Measurements from ENCODE around the gene PIP5KL1. TPM values are rescaled to one million over a fixed set of nuclear protein-coding genes. Genes with fewer than 3 reads are reported as not detected.
A peak's percentile ranks its signal among the peaks of the same experiment; 100 is the strongest.

The PIP5KL1 gene
- total and polyA plus RNA-seq, 2 of the 4 experiments (the other 2 are of a cell fraction): 0.36 to 3.6 TPM

DNA sequence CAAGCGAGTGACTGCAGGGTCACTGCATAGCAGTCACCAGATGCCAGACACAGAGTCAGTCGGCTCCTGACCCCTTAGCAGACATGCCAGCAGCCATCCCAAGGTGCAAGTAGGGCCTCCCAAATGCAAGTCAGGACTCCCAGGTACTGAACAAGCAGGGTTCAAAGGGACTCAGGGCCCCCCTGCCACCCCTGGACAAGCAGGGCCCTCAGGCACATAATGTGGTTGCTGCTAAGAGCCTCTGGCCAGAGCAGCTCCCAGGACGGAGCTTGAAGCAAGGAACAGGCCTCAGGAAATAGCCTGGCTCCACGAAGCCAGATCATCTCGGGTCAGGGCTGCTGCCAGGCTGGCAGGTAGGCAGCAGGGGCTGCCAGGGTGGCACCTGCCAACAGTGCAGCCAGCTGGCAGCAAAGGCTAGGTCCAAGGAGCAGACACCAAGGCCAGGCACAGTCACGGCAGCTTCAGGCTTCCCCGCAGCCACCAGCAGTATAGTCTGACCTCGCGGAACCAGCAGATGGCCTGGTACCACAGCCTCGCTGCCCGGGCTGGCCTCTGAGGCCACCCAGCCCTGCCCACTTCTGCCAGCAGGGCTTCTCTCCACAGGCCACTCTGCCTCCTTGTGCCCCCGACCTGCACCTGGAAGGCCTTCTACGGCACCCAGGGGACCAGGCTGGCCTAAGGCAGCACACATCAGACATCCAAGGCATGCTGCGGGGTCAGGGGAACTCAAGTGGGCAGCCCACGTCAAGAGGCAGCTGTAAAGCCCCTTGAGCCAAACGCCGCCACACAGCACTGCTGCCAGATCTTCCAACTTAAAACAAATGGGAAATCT, 42.8 kb upstream of the PIP5KL1 start (continued):
- TF ChIP-seq CHD1 (IDR thresholded peaks at IDR 0.05; ENCODE audit: low read depth, low read length): no peak

DNA sequence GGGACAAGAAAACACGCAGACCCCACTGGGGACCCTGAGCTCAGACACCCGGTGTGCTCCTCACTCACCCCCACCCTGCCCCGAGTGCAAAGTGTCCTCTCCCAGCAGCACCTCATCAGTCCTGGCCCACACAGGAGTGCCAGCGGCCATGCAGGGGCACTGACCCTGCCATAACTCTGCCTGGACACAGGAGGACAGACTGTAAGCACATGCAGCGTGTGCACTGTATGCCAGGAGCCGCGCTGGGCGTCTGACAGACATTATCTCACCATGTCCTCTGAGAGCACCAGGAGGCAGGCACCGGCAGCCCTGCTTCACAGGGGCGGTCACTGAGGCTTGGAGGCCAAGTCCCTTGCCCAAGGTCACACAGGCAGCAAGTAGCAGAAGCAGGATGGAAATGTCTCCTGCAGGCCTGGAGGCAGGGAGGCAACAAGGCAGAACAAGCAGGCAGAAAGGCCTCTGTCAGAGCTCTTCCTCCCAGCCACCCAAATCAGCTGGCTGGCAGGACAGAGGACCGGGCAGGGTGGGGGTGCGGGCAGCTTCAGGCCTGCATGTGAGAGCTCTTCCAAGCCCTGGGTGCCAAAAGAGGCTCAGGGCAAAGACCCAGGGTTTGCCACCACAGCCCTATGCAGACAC, 41.8 kb upstream of the PIP5KL1 start:
- Histone ChIP-seq H3K56ac (ENCODE audit: extremely low read depth, insufficient read depth, low read length) (no peak overlapping the region), H2AFZ (replicated peaks; ENCODE audit: low read length, poor library complexity) (no peak overlapping the region), H4K5ac (ENCODE audit: low read depth, low read length) (no peak overlapping the region), H4K8ac (ENCODE audit: low read depth in 2 of 2, low read length in 2 of 2) (no peak overlapping the region), H3K9ac (ENCODE audit: low read depth, low read length) (no peak overlapping the region), H2BK120ac (ENCODE audit: low read depth, low read length) (no peak overlapping the region), H4K91ac (ENCODE audit: insufficient read depth, low read depth, low read length) (no peak overlapping the region), H3K4me1 (ENCODE audit: control insufficient read depth, insufficient read depth, low read length) (peaks cover 52% of the 10 kb centered on the region), H3K14ac (replicated peaks; ENCODE audit: low read depth, low read length) (no peak overlapping the region), H3K9me1 (ENCODE audit: insufficient read depth, low read length) (peaks cover 26% of the 10 kb centered on the region), H3K4ac (ENCODE audit: low read depth, low read length) (no peak overlapping the region; the same call in 1 of the 2 replicates), H2AK9ac (replicated peaks; ENCODE audit: low read depth, low read length, poor library complexity) (no peak overlapping the region), H3K27me3 (ENCODE audit: control insufficient read depth, insufficient read depth, low read length) (no peaks in the 10 kb centered on the region), H3K36me3 (ENCODE audit: control insufficient read depth, insufficient read depth, low read length) (no peaks in the 10 kb centered on the region), H2BK20ac (ENCODE audit: low read depth, low read length) (no peak overlapping the region), H3K4me3 (ENCODE audit: insufficient read depth, low read depth, low read length) (no peak overlapping the region), H2AK5ac (ENCODE audit: low read depth, low read length) (peak overlapping the region; percentile 30; the same call in 1 of the 2 replicates), H2BK15ac (ENCODE audit: low read depth, low read length) (no peak overlapping the region), H3K27ac (ENCODE audit: insufficient read depth, low read length) (no peak overlapping the region), H2BK5ac (ENCODE audit: low read depth, low read length, poor library complexity, severe bottlenecking) (no peak overlapping the region), H3K79me1 (ENCODE audit: low read depth in 1 of 2, low read length in 2 of 2) (peaks cover 35 to 91% of the 10 kb centered on the region in 2 experiments), H3K4me2 (ENCODE audit: low read depth, low read length) (no peak overlapping the region; the same call in 1 of the 2 replicates), H3K9me3 (ENCODE audit: control insufficient read depth, insufficient read depth, low read length) (no peaks in the 10 kb centered on the region), H3K23ac (ENCODE audit: low read depth, low read length) (0 out of 2 replicates have a peak overlapping the region, but pooled peaks have one; percentile 31), H4K20me1 (ENCODE audit: insufficient read depth, low read length) (peaks cover 68% of the 10 kb centered on the region), H3K18ac (ENCODE audit: low read depth, low read length) (no peak overlapping the region)
- ChIA-PET CTCF (no interaction called here), POLR2A (ENCODE audit: unreplicated experiment) (no interaction called here)
- no TSS peak for BruUV-seq (replicated peaks)
- in situ Hi-C loops (cut with MboI; ENCODE audit: low sequenced_read_pairs): no loop called here
- ATAC-seq (ENCODE audit: low read depth) (no peak), DNase-seq (no peak)
- intact Hi-C loops (cut with micrococcal nuclease): no loop called here
- dilution Hi-C loops (cut with HindIII; ENCODE audit: low sequenced_read_pairs, unreplicated experiment): no loop called here
- WGBS, 2 experiments (ENCODE audit: extremely low coverage in 2 of 2, insufficient read length in 1 of 2): 69% methylated on average over 7 of the region's 12 CpGs; no CpG with 5 or more reads in 1 of the 2 experiments
- TF ChIP-seq MAFK (IDR thresholded peaks at IDR 0.05; ENCODE audit: low read depth, low read length) (no peak), MAZ (IDR thresholded peaks at IDR 0.05; ENCODE audit: borderline replicate concordance, low read depth, low read length) (no peak), POLR2A (IDR thresholded peaks at IDR 0.05; ENCODE audit: low read depth, low read length) (no peak), FOS (IDR thresholded peaks at IDR 0.05; ENCODE audit: low read depth, low read length) (no peak), RAD21 (IDR thresholded peaks at IDR 0.05; ENCODE audit: low read length) (no peak), CEBPB (IDR thresholded peaks at IDR 0.05; ENCODE audit: low read depth, low read length) (no peak), CHD1 (IDR thresholded peaks at IDR 0.05; ENCODE audit: low read depth, low read length) (no peak), RFX5 (IDR thresholded peaks at IDR 0.05; ENCODE audit: low read depth, low read length) (no peak), MXI1 (IDR thresholded peaks at IDR 0.05; ENCODE audit: borderline replicate concordance, low read depth, low read length) (no peak), RCOR1 (IDR thresholded peaks at IDR 0.05; ENCODE audit: insufficient replicate concordance, low read length) (no peak), BHLHE40 (IDR thresholded peaks at IDR 0.05; ENCODE audit: low read depth, low read length) (no peak)
- TF ChIP-seq, protein P1, sequence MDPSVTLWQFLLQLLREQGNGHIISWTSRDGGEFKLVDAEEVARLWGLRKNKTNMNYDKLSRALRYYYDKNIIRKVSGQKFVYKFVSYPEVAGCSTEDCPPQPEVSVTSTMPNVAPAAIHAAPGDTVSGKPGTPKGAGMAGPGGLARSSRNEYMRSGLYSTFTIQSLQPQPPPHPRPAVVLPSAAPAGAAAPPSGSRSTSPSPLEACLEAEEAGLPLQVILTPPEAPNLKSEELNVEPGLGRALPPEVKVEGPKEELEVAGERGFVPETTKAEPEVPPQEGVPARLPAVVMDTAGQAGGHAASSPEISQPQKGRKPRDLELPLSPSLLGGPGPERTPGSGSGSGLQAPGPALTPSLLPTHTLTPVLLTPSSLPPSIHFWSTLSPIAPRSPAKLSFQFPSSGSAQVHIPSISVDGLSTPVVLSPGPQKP (IDR thresholded peaks at IDR 0.05; ENCODE audit: borderline replicate concordance, low read depth, low read length): no peak
- TF ChIP-seq, protein P2, sequence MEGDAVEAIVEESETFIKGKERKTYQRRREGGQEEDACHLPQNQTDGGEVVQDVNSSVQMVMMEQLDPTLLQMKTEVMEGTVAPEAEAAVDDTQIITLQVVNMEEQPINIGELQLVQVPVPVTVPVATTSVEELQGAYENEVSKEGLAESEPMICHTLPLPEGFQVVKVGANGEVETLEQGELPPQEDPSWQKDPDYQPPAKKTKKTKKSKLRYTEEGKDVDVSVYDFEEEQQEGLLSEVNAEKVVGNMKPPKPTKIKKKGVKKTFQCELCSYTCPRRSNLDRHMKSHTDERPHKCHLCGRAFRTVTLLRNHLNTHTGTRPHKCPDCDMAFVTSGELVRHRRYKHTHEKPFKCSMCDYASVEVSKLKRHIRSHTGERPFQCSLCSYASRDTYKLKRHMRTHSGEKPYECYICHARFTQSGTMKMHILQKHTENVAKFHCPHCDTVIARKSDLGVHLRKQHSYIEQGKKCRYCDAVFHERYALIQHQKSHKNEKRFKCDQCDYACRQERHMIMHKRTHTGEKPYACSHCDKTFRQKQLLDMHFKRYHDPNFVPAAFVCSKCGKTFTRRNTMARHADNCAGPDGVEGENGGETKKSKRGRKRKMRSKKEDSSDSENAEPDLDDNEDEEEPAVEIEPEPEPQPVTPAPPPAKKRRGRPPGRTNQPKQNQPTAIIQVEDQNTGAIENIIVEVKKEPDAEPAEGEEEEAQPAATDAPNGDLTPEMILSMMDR (conservative IDR thresholded peaks at IDR 0.05; ENCODE audit: low read depth, low read length): no peak

All from IMR-90 (cell line).